ENCODE data around the gene GLRA3. TPM values are rescaled to one million over a fixed set of nuclear protein-coding genes. Genes with fewer than 3 reads are reported as not detected.

GLRA3 gene
- total RNA-seq, 4 donors from 2014 or later: 0.04 TPM; not detected in 3

GRCh38 chr4:174689618-174690017 is 139.4 kb downstream of the GLRA3 start:
- no peak for DNase-seq (ENCODE audit: low spot score in 2 of 2)
- WGBS, 2 donors: 58 to 77% methylated on average over 4 of the region's 4 CpGs
- intact Hi-C loops (cut with DNase I; ENCODE audit: low total_unique reads): no loop called here
- no peak for TF ChIP-seq POLR2A (IDR thresholded peaks at IDR 0.05)
- no peak for TF ChIP-seq CTCF (IDR thresholded peaks at IDR 0.05)
- H3K4me3 ChIP-seq (ENCODE audit: low read depth, poor library complexity, severe bottlenecking): no peak overlapping the region

- intact Hi-C loops (cut with DNase I; ENCODE audit: low total_unique reads): no loop called here
These were observed 142.2 kb downstream of the GLRA3 start for GRCh38 chr4:174686826-174687225.

GRCh38 chr4:174681723-174682300 is 147.2 kb downstream of the GLRA3 start:
- DNase-seq (ENCODE audit: low spot score in 2 of 2): no peak
- intact Hi-C loops (cut with DNase I; ENCODE audit: low total_unique reads): no loop called here
- no peak overlapping the region for H3K4me3 ChIP-seq (ENCODE audit: low read depth, poor library complexity, severe bottlenecking)
- WGBS, 2 donors: 80 to 86% methylated on average over 4 of the region's 4 CpGs
- TF ChIP-seq CTCF (IDR thresholded peaks at IDR 0.05): no peak
- TF ChIP-seq POLR2A (IDR thresholded peaks at IDR 0.05): no peak

More at GRCh38 chr4:174686826-174687225, 142.2 kb downstream of the GLRA3 start:
- no peak for DNase-seq (ENCODE audit: low spot score in 2 of 2)
- no peak for TF ChIP-seq POLR2A (IDR thresholded peaks at IDR 0.05)
- TF ChIP-seq CTCF (IDR thresholded peaks at IDR 0.05): no peak
- H3K4me3 ChIP-seq (ENCODE audit: low read depth, poor library complexity, severe bottlenecking): no peak overlapping the region

GRCh38 chr4:174674305-174674840 is 154.7 kb downstream of the GLRA3 start:
- TF ChIP-seq POLR2A (IDR thresholded peaks at IDR 0.05) (no peak), CTCF (IDR thresholded peaks at IDR 0.05) (no peak)
- DNase-seq (ENCODE audit: low spot score in 2 of 2): no peak
- 90 to 94% methylated on average over 1 of the region's 1 CpG for WGBS, 2 donors
- intact Hi-C loops (cut with DNase I; ENCODE audit: low total_unique reads): no loop called here
- H3K4me3 ChIP-seq (ENCODE audit: low read depth, poor library complexity, severe bottlenecking): no peak overlapping the region

GRCh38 chr4:174673865-174674264 is 155.2 kb downstream of the GLRA3 start:
- intact Hi-C loops (cut with DNase I; ENCODE audit: low total_unique reads): no loop called here
- DNase-seq (ENCODE audit: low spot score in 2 of 2): no peak
- TF ChIP-seq POLR2A (IDR thresholded peaks at IDR 0.05): no peak
- no peak for TF ChIP-seq CTCF (IDR thresholded peaks at IDR 0.05)
- H3K4me3 ChIP-seq (ENCODE audit: low read depth, poor library complexity, severe bottlenecking): no peak overlapping the region

GRCh38 chr4:174672276-174672675 is 156.8 kb downstream of the GLRA3 start:
- no peak overlapping the region for H3K4me3 ChIP-seq (ENCODE audit: low read depth, poor library complexity, severe bottlenecking)
- DNase-seq (ENCODE audit: low spot score in 2 of 2): no peak
- WGBS, 2 donors: 39 to 50% methylated on average over 4 of the region's 4 CpGs
- no peak for TF ChIP-seq POLR2A (IDR thresholded peaks at IDR 0.05)
- no peak for TF ChIP-seq CTCF (IDR thresholded peaks at IDR 0.05)
- intact Hi-C loops (cut with DNase I; ENCODE audit: low total_unique reads): no loop called here

Data from lower leg skin (tissue), 4 donors.